Measurements from ENCODE around the gene SYT3. TPM values are rescaled to one million over a fixed set of nuclear protein-coding genes. Genes with fewer than 3 reads are reported as not detected.
"Not testable (repeated sequence)": the region's sequence is repeated elsewhere in the genome, so short reads cannot be mapped to it uniquely, and the experiment has no call there.

SYT3 gene
- total RNA-seq, 1 experiment from 2014 or later: not detected

GRCh38 chr19:50601407-50602088, 38.1 kb downstream of the SYT3 start:
- H3K4me3 ChIP-seq: no peak overlapping the region
- H3K9me3 ChIP-seq: no peaks in the 10 kb centered on the region
- no peaks in the 10 kb centered on the region for H3K36me3 ChIP-seq
- no peak for DNase-seq
- H3K27me3 ChIP-seq: peaks cover 34% of the 10 kb centered on the region

- Histone ChIP-seq H3K27me3 (peaks cover 34% of the 10 kb centered on the region), H3K4me3 (no peak overlapping the region)
- DNase-seq: no peak
Observed at GRCh38 chr19:50599427-50599826, 40.3 kb downstream of the SYT3 start.

GRCh38 chr19:50590191-50590590, 49.5 kb downstream of the SYT3 start:
- Histone ChIP-seq H3K4me3 (no peak overlapping the region), H3K36me3 (no peaks in the 10 kb centered on the region), H3K9me3 (no peaks in the 10 kb centered on the region), H3K27me3 (peaks cover 11% of the 10 kb centered on the region; the same call in 1 of the 2 replicates)
- DNase-seq: no peak

More at GRCh38 chr19:50599427-50599826, 40.3 kb downstream of the SYT3 start:
- H3K9me3 ChIP-seq: no peaks in the 10 kb centered on the region
- no peaks in the 10 kb centered on the region for H3K36me3 ChIP-seq

GRCh38 chr19:50581795-50582660, 57.7 kb downstream of the SYT3 start:
- not testable (repeated sequence) for DNase-seq

GRCh38 chr19:50580970-50581634, 58.6 kb downstream of the SYT3 start:
- Histone ChIP-seq H3K9me3 (no peaks in the 10 kb centered on the region), H3K4me3 (no peak overlapping the region)
- no peak for DNase-seq

More at GRCh38 chr19:50581795-50582660, 57.7 kb downstream of the SYT3 start:
- not testable (repeated sequence) for H3K36me3 ChIP-seq, H3K9me3 ChIP-seq, H3K27me3 ChIP-seq, H3K4me3 ChIP-seq

GRCh38 chr19:50580240-50580639, 59.4 kb downstream of the SYT3 start:
- DNase-seq: no peak
- H3K9me3 ChIP-seq: no peaks in the 10 kb centered on the region
- no peak overlapping the region for H3K4me3 ChIP-seq
- H3K36me3 ChIP-seq: no peaks in the 10 kb centered on the region
- no peaks in the 10 kb centered on the region for H3K27me3 ChIP-seq

More at GRCh38 chr19:50580970-50581634, 58.6 kb downstream of the SYT3 start:
- Histone ChIP-seq H3K27me3 (no peaks in the 10 kb centered on the region), H3K36me3 (no peaks in the 10 kb centered on the region)

- H3K9me3 ChIP-seq, H3K4me3 ChIP-seq, DNase-seq, H3K36me3 ChIP-seq, H3K27me3 ChIP-seq: not testable (repeated sequence)
Observed at GRCh38 chr19:50576769-50577168, 62.9 kb downstream of the SYT3 start.

- DNase-seq: no peak
- Histone ChIP-seq H3K9me3 (no peaks in the 10 kb centered on the region), H3K27me3 (0 out of 2 replicates have a peak, but pooled peaks cover 2% of the 10 kb centered on the region), H3K36me3 (no peaks in the 10 kb centered on the region), H3K4me3 (no peak overlapping the region)
Observed at GRCh38 chr19:50573741-50574461, 65.8 kb downstream of the SYT3 start.

Other genes with a start within 250 kb of the SYT3 start
- not detected in 2 replicates for gene SPIB, start 220.9 kb downstream of the SYT3 start, total RNA-seq (2014; rRNA removed; shearing (Covaris generic); ENCODE audit: low replicate concordance)
- 0.03 TPM in 1 of 2 replicates, not detected in the other for gene MYBPC2, start 207.0 kb downstream of the SYT3 start, total RNA-seq (2014; rRNA removed; shearing (Covaris generic); ENCODE audit: low replicate concordance)
- gene EMC10, start 163.4 kb downstream of the SYT3 start, total RNA-seq (2014; rRNA removed; shearing (Covaris generic); ENCODE audit: low replicate concordance): 98.5 and 127 TPM in 2 replicates
- 1.2 TPM in 1 of 2 replicates, not detected in the other for gene GARIN5A, start 163.0 kb downstream of the SYT3 start, total RNA-seq (2014; rRNA removed; shearing (Covaris generic); ENCODE audit: low replicate concordance)
- gene JOSD2, start 128.7 kb downstream of the SYT3 start, total RNA-seq (2014; rRNA removed; shearing (Covaris generic); ENCODE audit: low replicate concordance): 92.8 and 140 TPM in 2 replicates
- not detected in 2 replicates for gene ASPDH, start 126.0 kb downstream of the SYT3 start, total RNA-seq (2014; rRNA removed; shearing (Covaris generic); ENCODE audit: low replicate concordance)
- gene LRRC4B, start 71.4 kb downstream of the SYT3 start, total RNA-seq (2014; rRNA removed; shearing (Covaris generic); ENCODE audit: low replicate concordance): 1.1 and 1.7 TPM in 2 replicates
- gene C19orf81, start 9.6 kb upstream of the SYT3 start, total RNA-seq (2014; rRNA removed; shearing (Covaris generic); ENCODE audit: low replicate concordance): 0.33 TPM in 1 of 2 replicates, not detected in the other
- gene SHANK1, start 79.9 kb upstream of the SYT3 start, total RNA-seq (2014; rRNA removed; shearing (Covaris generic); ENCODE audit: low replicate concordance): 3.1 and 3.6 TPM in 2 replicates
- gene CLEC11A, start 83.5 kb upstream of the SYT3 start, total RNA-seq (2014; rRNA removed; shearing (Covaris generic); ENCODE audit: low replicate concordance): 105 and 139 TPM in 2 replicates
- not detected in 2 replicates for gene GPR32, start 130.6 kb upstream of the SYT3 start, total RNA-seq (2014; rRNA removed; shearing (Covaris generic); ENCODE audit: low replicate concordance)
- not detected in 2 replicates for gene ACP4, start 150.5 kb upstream of the SYT3 start, total RNA-seq (2014; rRNA removed; shearing (Covaris generic); ENCODE audit: low replicate concordance)
- gene KLK1, start 183.9 kb upstream of the SYT3 start, total RNA-seq (2014; rRNA removed; shearing (Covaris generic); ENCODE audit: low replicate concordance): not detected in 2 replicates
- not detected in 2 replicates for gene KLK15, start 193.7 kb upstream of the SYT3 start, total RNA-seq (2014; rRNA removed; shearing (Covaris generic); ENCODE audit: low replicate concordance)
- gene KLK3, start 215.0 kb upstream of the SYT3 start, total RNA-seq (2014; rRNA removed; shearing (Covaris generic); ENCODE audit: low replicate concordance): not detected in 2 replicates
- not detected in 2 replicates for gene KLK2, start 233.6 kb upstream of the SYT3 start, total RNA-seq (2014; rRNA removed; shearing (Covaris generic); ENCODE audit: low replicate concordance)